IMR-90 (cell line): ENCODE data around the gene HACL1. TPM values are rescaled to one million over a fixed set of nuclear protein-coding genes. Genes with fewer than 3 reads are reported as not detected.

Source experiments
- ATAC-seq: fragments of 200-7000 bp; cut with Tn5 transposase; 2 replicates; pipeline ENCODE4 v1.9.1; 2020; ENCODE audit warnings: low read depth, mild to moderate bottlenecking, moderate library complexity
- BruUV-seq: library from RNA; stranded (reverse); fragments of 400-500 nt; replicated peaks from 2 replicates; lab custom pipeline; 2021; lab: Mats Ljungman, UMichigan
- CTCF ChIA-PET: fragments of 300-600 bp; formaldehyde crosslinking; extraction: SDS; loops from one replicate; lab custom pipeline; 2021; ENCODE audit warnings: antibody characterized with exemption; lab: Yijun Ruan, JAX
- POLR2A ChIA-PET: fragments of 300-600 bp; sonication (Branson Sonifier 250); formaldehyde crosslinking; loops from one replicate; lab custom pipeline; 2022; ENCODE audit warnings: antibody characterized with exemption; ENCODE audit not compliant: unreplicated experiment; lab: Charles Lee
- DNase-seq: peaks from one replicate; pipeline ENCODE4 v3.0.0; 2013
- H2AFZ ChIP-seq: replicated peaks from 2 replicates; pipeline ENCODE3; 2013; ENCODE audit warnings: low read length, mild to moderate bottlenecking; ENCODE audit not compliant: poor library complexity
- H2AK5ac ChIP-seq: 2 replicates; pipeline ENCODE4 v1.6.1; 2013; ENCODE audit warnings: low read depth, low read length, inconsistent platforms
- H2AK9ac ChIP-seq: replicated peaks from 2 replicates; pipeline ENCODE3; 2013; ENCODE audit warnings: mild to moderate bottlenecking, low read depth, low read length, moderate library complexity; ENCODE audit not compliant: poor library complexity
- H2BK120ac ChIP-seq: 2 replicates; pipeline ENCODE4 v1.6.1; 2013; ENCODE audit warnings: low read depth, low read length, inconsistent platforms
- H2BK15ac ChIP-seq: 3 replicates; pipeline ENCODE4 v1.6.1; 2013; ENCODE audit warnings: low read depth, low read length, inconsistent platforms
- H2BK20ac ChIP-seq: 2 replicates; pipeline ENCODE4 v1.6.1; 2013; ENCODE audit warnings: low read depth, mild to moderate bottlenecking, inconsistent platforms, low read length, moderate library complexity
- H2BK5ac ChIP-seq: 2 replicates; pipeline ENCODE4 v1.6.1; 2013; ENCODE audit warnings: mild to moderate bottlenecking, low read depth, low read length, inconsistent platforms; ENCODE audit not compliant: poor library complexity, severe bottlenecking
- H3K14ac ChIP-seq: replicated peaks from 2 replicates; pipeline ENCODE4 v1.6.1; 2013; ENCODE audit warnings: low read depth, low read length, inconsistent platforms
- H3K18ac ChIP-seq: 2 replicates; pipeline ENCODE4 v1.6.1; 2013; ENCODE audit warnings: low read depth, low read length, control low read depth
- H3K23ac ChIP-seq: 2 replicates; pipeline ENCODE4 v1.6.1; 2013; ENCODE audit warnings: low read depth, low read length, inconsistent platforms
- H3K27ac ChIP-seq: 2 replicates; pipeline ENCODE4 v1.5.1; 2013; ENCODE audit warnings: mild to moderate bottlenecking, control low read depth, low read length; ENCODE audit not compliant: insufficient read depth
- H3K27me3 ChIP-seq: 2 replicates; pipeline ENCODE4 v1.6.1; 2013; ENCODE audit warnings: low read length; ENCODE audit not compliant: control insufficient read depth, insufficient read depth
- H3K36me3 ChIP-seq: 2 replicates; pipeline ENCODE4 v1.6.1; 2013; ENCODE audit warnings: low read length, mixed read lengths; ENCODE audit not compliant: control insufficient read depth, insufficient read depth
- H3K4ac ChIP-seq: 2 replicates; pipeline ENCODE4 v1.6.1; 2013; ENCODE audit warnings: low read depth, low read length, inconsistent platforms
- H3K4me1 ChIP-seq: 2 replicates; pipeline ENCODE4 v1.6.1; 2013; ENCODE audit warnings: low read length, mixed read lengths; ENCODE audit not compliant: control insufficient read depth, insufficient read depth
- H3K4me2 ChIP-seq: 2 replicates; pipeline ENCODE4 v1.6.1; 2013; ENCODE audit warnings: low read depth, mild to moderate bottlenecking, control low read depth, low read length, moderate library complexity
- H3K4me3 ChIP-seq: 2 replicates; pipeline ENCODE4 v1.5.1; 2013; ENCODE audit warnings: low read depth, mild to moderate bottlenecking, control low read depth, low read length, moderate library complexity; ENCODE audit not compliant: insufficient read depth
- H3K56ac ChIP-seq: 2 replicates; pipeline ENCODE4 v1.6.1; 2013; ENCODE audit warnings: low read length, inconsistent platforms; ENCODE audit not compliant: insufficient read depth; ENCODE audit errors: extremely low read depth
- H3K79me1 ChIP-seq, 2 experiments: 2 replicates each; pipeline ENCODE4 v1.6.1; 2013; ENCODE audit warnings: low read length in 2 of 2, inconsistent platforms in 1 of 2, low read depth in 1 of 2
- H3K9ac ChIP-seq: 2 replicates; pipeline ENCODE4 v1.6.1; 2013; ENCODE audit warnings: low read depth, low read length, control low read depth
- H3K9me1 ChIP-seq: 2 replicates; pipeline ENCODE4 v1.6.1; 2013; ENCODE audit warnings: low read length, inconsistent platforms; ENCODE audit not compliant: insufficient read depth
- H3K9me3 ChIP-seq: 2 replicates; pipeline ENCODE4 v1.6.1; 2013; ENCODE audit warnings: low read length; ENCODE audit not compliant: control insufficient read depth, insufficient read depth
- H4K20me1 ChIP-seq: 2 replicates; pipeline ENCODE4 v1.6.1; 2013; ENCODE audit warnings: low read length, inconsistent platforms; ENCODE audit not compliant: insufficient read depth
- H4K5ac ChIP-seq: 2 replicates; pipeline ENCODE4 v1.6.1; 2013; ENCODE audit warnings: mild to moderate bottlenecking, low read depth, low read length, control low read depth
- H4K8ac ChIP-seq, 2 experiments: 2 replicates each; pipeline ENCODE4 v1.6.1; 2013; ENCODE audit warnings: low read depth in 2 of 2, low read length in 2 of 2, control low read depth in 1 of 2, inconsistent platforms in 1 of 2
- H4K91ac ChIP-seq: 2 replicates; pipeline ENCODE4 v1.6.1; 2013; ENCODE audit warnings: low read depth, low read length, inconsistent platforms; ENCODE audit not compliant: insufficient read depth
- BHLHE40 ChIP-seq: fragments of 150-350 bp; IDR thresholded peaks from 2 replicates; pipeline ENCODE4 v1.6.1; 2016; ENCODE audit warnings: mild to moderate bottlenecking, low read depth, low read length
- CEBPB ChIP-seq: IDR thresholded peaks from 2 replicates; pipeline ENCODE4 v1.6.1; 2012; ENCODE audit warnings: low read depth, low read length, improper control_type of control experiment
- CHD1 ChIP-seq: IDR thresholded peaks from 2 replicates; pipeline ENCODE4 v1.6.1; 2012; ENCODE audit warnings: low read depth, low read length, improper control_type of control experiment
- CTCF ChIP-seq: conservative IDR thresholded peaks from 2 replicates; pipeline ENCODE4 v1.5.1; 2012; ENCODE audit warnings: mild to moderate bottlenecking, low read depth, low read length, improper control_type of control experiment
- FOS ChIP-seq: fragments of 150-350 bp; IDR thresholded peaks from 2 replicates; pipeline ENCODE4 v1.6.1; 2016; ENCODE audit warnings: low read depth, low read length
- MAFK ChIP-seq: IDR thresholded peaks from 2 replicates; pipeline ENCODE4 v1.6.1; 2012; ENCODE audit warnings: low read depth, low read length, improper control_type of control experiment
- MAZ ChIP-seq: IDR thresholded peaks from 2 replicates; pipeline ENCODE4 v1.6.1; 2012; ENCODE audit warnings: low read depth, mild to moderate bottlenecking, low read length, improper control_type of control experiment, moderate library complexity, borderline replicate concordance
- MXI1 ChIP-seq: IDR thresholded peaks from 2 replicates; pipeline ENCODE4 v1.6.1; 2012; ENCODE audit warnings: low read depth, mild to moderate bottlenecking, low read length, moderate library complexity, borderline replicate concordance
- NFE2L2 ChIP-seq: fragments of 150-350 bp; IDR thresholded peaks from 2 replicates; pipeline ENCODE4 v1.6.1; 2016; ENCODE audit warnings: low read depth, mild to moderate bottlenecking, low read length
- RAD21 ChIP-seq: IDR thresholded peaks from 2 replicates; pipeline ENCODE4 v1.6.1; 2012; ENCODE audit warnings: low read length, improper control_type of control experiment
- RCOR1 ChIP-seq: IDR thresholded peaks from 2 replicates; pipeline ENCODE4 v1.6.1; 2012; ENCODE audit warnings: mild to moderate bottlenecking, low read length, improper control_type of control experiment; ENCODE audit not compliant: insufficient replicate concordance
- RFX5 ChIP-seq: IDR thresholded peaks from 2 replicates; pipeline ENCODE4 v1.8.0; 2012; ENCODE audit warnings: low read depth, mild to moderate bottlenecking, low read length, moderate library complexity
- SMC3 ChIP-seq: fragments of 150-350 bp; IDR thresholded peaks from 2 replicates; pipeline ENCODE4 v1.6.1; 2016; ENCODE audit warnings: low read depth, mild to moderate bottlenecking, antibody characterized with exemption, low read length, moderate library complexity
- WGBS, 2 experiments: methylation state at CpG; one replicate each; pipeline versions ENCODE4 v1.1.5 to v1.1.7; 2013; ENCODE audit warnings: missing lambda C conversion rate in 2 of 2; ENCODE audit not compliant: insufficient read length in 1 of 2; ENCODE audit errors: extremely low coverage in 2 of 2; 5-methylcytosine and 5-hydroxymethylcytosine counted together
- dilution Hi-C: fragments of 300-500 bp; cut with HindIII; formaldehyde crosslinking; loops from one replicate; pipeline ENCODE4 v1.14.3; 2018; ENCODE audit warnings: low sequenced_read_pairs; ENCODE audit not compliant: unreplicated experiment
- in situ Hi-C: fragments of 300-500 bp; cut with MboI; formaldehyde crosslinking; loops from 3 replicates; pipeline ENCODE4 v1.14.3; 2019; ENCODE audit warnings: low sequenced_read_pairs, inconsistent platforms, mixed read lengths
- intact Hi-C: fragments of 100-400 bp; cut with micrococcal nuclease; formaldehyde crosslinking; loops from 2 replicates; pipeline ENCODE4 v1.10.0; 2022
- polyA plus RNA-seq, 3 experiments: library from polyadenylated mRNA; depleted of rRNA; stranded (reverse); fragments of >200 nt; gene quantifications; 2 replicates each; pipeline ENCODE4 v1.2.3, GENCODE V29; 2012; ENCODE audit warnings: low replicate concordance in 1 of 3
- total RNA-seq: library from RNA; depleted of rRNA; stranded (reverse); fragments of >200 nt; gene quantifications from 2 replicates; pipeline ENCODE4 v1.2.3, GENCODE V29; 2012

Gene HACL1
- total and polyA plus RNA-seq, 2 of the 4 experiments (the other 2 are of a cell fraction), result 9.9 to 28.1 TPM

GRCh38 chr3:15631426-15632211 lies 30.2 kb upstream of the HACL1 start (continued):
- TF ChIP-seq SMC3 (no peak), MAZ (no peak)

DNA sequence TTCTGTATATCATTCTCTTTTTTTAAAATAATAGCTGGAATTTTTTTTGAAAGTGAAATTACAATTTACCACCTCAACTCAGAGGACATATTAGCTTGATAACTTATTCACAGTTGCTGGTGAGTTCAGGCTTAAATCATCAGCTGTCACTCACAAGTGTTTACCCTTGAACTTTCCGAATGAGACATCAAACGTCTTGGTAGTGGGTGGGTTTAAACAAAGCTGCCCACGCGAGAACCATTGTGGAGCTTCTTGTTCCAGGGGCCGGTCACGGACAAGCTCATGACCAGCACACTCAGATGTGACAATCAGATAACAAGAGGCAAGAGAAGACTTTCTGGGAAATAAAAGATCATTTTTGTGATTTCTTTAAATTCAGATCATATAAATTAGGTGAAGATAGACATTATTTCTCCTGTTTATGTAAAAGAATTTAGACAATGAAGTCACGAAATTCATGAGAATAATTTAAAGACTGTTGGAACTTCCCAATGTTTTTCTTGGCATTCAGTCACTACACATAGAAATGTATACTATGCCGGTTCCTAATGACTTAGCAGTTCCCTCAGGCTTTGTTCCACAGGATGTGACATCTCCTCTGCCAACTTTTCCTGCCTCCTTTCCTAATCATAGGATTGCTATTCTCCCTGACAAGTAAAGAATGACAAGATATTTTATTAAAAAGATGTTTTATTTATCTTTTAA lies 29.4 kb upstream of the HACL1 start:
- CTCF ChIA-PET, result interaction anchor here (0.7 to 1.8 kb wide), 7 partner anchors 27 to 608 kb away, joined by 3 to 8 read pairs (median 4); no protein-coding TSS in a partner anchor
- TF ChIP-seq BHLHE40 (peak; percentile 76), MXI1 (no peak), RCOR1 (no peak), CHD1 (no peak), FOS (0 out of 2 replicates have a peak, but pooled peaks have one; percentile 19), MAFK (peak; percentile 43), SMC3 (no peak), NFE2L2 (peak; percentile 85), CTCF (no peak), CEBPB (no peak), RAD21 (no peak), RFX5 (no peak)

More for the DNA sequence above, 29.4 kb upstream of the HACL1 start:
- H3K56ac ChIP-seq, result peak overlapping the region; percentile 92
- peak overlapping the region; percentile 46 for H3K4me3 ChIP-seq
- no peaks in the 10 kb centered on the region for H3K36me3 ChIP-seq
- H2BK5ac ChIP-seq, result peak overlapping the region; percentile 97
- H3K9me1 ChIP-seq, result peaks cover 18% of the 10 kb centered on the region
- H3K18ac ChIP-seq, result peak overlapping the region; percentile 94
- peak overlapping the region; percentile 80 for H3K9ac ChIP-seq
- POLR2A ChIA-PET, result no interaction called here
- peak overlapping the region; percentile 18 for H2AK9ac ChIP-seq
- H3K27me3 ChIP-seq, result no peaks in the 10 kb centered on the region
- H2BK120ac ChIP-seq, result peak overlapping the region; percentile 97
- ATAC-seq (peak; percentile 31), DNase-seq (peak; percentile 87)
- H2BK20ac ChIP-seq, result peak overlapping the region; percentile 96
- H2BK15ac ChIP-seq, result peak overlapping the region; percentile 40; the same call in 2 of the 3 replicates
- H2AK5ac ChIP-seq, result peak overlapping the region; percentile 72
- H3K79me1 ChIP-seq, result peaks cover 12 to 30% of the 10 kb centered on the region in 2 experiments; a peak in 3 of 4 replicates
- H4K5ac ChIP-seq, result peak overlapping the region; percentile 91
- BruUV-seq, result no TSS peak
- intact Hi-C loops, result loop anchor here (1.0 to 10.0 kb wide), 6 partner anchors 17 to 614 kb away; partner anchors contain the start of gene ANKRD28
- H4K8ac ChIP-seq, result peak overlapping the region; percentile 50 to 92; a peak in 3 of 4 replicates
- no peaks in the 10 kb centered on the region for H4K20me1 ChIP-seq
- peak overlapping the region; percentile 78 for H2AFZ ChIP-seq
- peak overlapping the region; percentile 90 for H4K91ac ChIP-seq
- peaks cover 29% of the 10 kb centered on the region for H3K4me1 ChIP-seq
- no CpG with 5 or more reads among the region's 8 CpGs for WGBS, 2 experiments
- H3K4ac ChIP-seq, result peak overlapping the region; percentile 92
- H3K27ac ChIP-seq, result peak overlapping the region; percentile 97
- H3K4me2 ChIP-seq, result peak overlapping the region; percentile 98
- in situ Hi-C loops, result loop anchor here (25.0 kb wide), 2 partner anchors 432 to 607 kb away; no protein-coding TSS in a partner anchor
- dilution Hi-C loops, result no loop called here
- H3K14ac ChIP-seq, result peak overlapping the region; percentile 84
- no peaks in the 10 kb centered on the region for H3K9me3 ChIP-seq
- peak overlapping the region; percentile 82 for H3K23ac ChIP-seq
